Mucosa of stomach (tissue), 1 donor: ENCODE results near the gene CAMSAP1.
"Not testable (repeated sequence)": the region's sequence is repeated elsewhere in the genome, so short reads cannot be mapped to it uniquely, and the experiment has no call there.

Experiments
- H3K27me3 ChIP-seq: one replicate; pipeline ENCODE4 v1.7.0; 2013; ENCODE audit warnings: mild to moderate bottlenecking, low read length; ENCODE audit not compliant: control insufficient read depth, insufficient read depth
- H3K36me3 ChIP-seq: one replicate; pipeline ENCODE4 v1.7.0; 2013; ENCODE audit warnings: low read length; ENCODE audit not compliant: control insufficient read depth, insufficient read depth
- H3K4me1 ChIP-seq: one replicate; pipeline ENCODE4 v1.7.0; 2013; ENCODE audit warnings: mild to moderate bottlenecking, low read length; ENCODE audit not compliant: control insufficient read depth, insufficient read depth
- H3K4me3 ChIP-seq: one replicate; pipeline ENCODE4 v1.7.0; 2013; ENCODE audit warnings: low read length
- H3K9ac ChIP-seq: one replicate; pipeline ENCODE4 v1.7.0; 2013; ENCODE audit warnings: mild to moderate bottlenecking, low read length, moderate library complexity
- H3K9me3 ChIP-seq: one replicate; pipeline ENCODE4 v1.7.0; 2013; ENCODE audit warnings: mild to moderate bottlenecking, low read length, moderate library complexity; ENCODE audit not compliant: control insufficient read depth
- donor health status: Pancreatic carcinoma.

CAMSAP1 gene

GRCh38 chr9:135898634-135899407, 8.5 kb downstream of the CAMSAP1 start:
- Histone ChIP-seq H3K36me3 (no peaks in the 10 kb centered on the region), H3K27me3 (no peaks in the 10 kb centered on the region), H3K9ac (no peak overlapping the region), H3K4me3 (no peak overlapping the region), H3K9me3 (no peaks in the 10 kb centered on the region), H3K4me1 (no peaks in the 10 kb centered on the region)

DNA sequence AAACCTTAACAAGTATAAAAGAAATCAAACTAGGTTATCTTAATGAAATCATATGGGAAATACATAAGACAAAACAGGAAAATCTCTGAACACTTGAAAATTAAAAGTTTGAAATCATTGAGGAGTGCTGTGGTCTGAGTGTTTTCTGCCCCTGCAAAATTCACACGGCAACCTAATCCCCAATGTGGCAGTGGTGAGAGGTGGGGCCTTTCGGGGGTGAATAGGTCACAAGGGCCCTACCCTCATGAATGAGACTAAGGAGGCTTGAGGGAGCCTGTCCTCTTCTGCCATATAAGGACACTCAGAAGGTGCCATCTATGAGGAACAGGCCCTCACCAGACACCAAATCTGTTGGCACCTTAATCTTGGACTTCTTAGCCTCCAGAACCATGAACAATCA, 10.7 kb downstream of the CAMSAP1 start:
- no peak overlapping the region for H3K9ac ChIP-seq
- H3K9me3 ChIP-seq: no peaks in the 10 kb centered on the region
- no peak overlapping the region for H3K4me3 ChIP-seq
- H3K4me1 ChIP-seq: no peaks in the 10 kb centered on the region
- no peaks in the 10 kb centered on the region for H3K27me3 ChIP-seq
- H3K36me3 ChIP-seq: no peaks in the 10 kb centered on the region

GRCh38 chr9:135896205-135896604, 11.1 kb downstream of the CAMSAP1 start:
- Histone ChIP-seq H3K9ac (no peak overlapping the region), H3K4me3 (no peak overlapping the region), H3K4me1 (no peaks in the 10 kb centered on the region), H3K36me3 (no peaks in the 10 kb centered on the region), H3K27me3 (no peaks in the 10 kb centered on the region), H3K9me3 (no peaks in the 10 kb centered on the region)

DNA sequence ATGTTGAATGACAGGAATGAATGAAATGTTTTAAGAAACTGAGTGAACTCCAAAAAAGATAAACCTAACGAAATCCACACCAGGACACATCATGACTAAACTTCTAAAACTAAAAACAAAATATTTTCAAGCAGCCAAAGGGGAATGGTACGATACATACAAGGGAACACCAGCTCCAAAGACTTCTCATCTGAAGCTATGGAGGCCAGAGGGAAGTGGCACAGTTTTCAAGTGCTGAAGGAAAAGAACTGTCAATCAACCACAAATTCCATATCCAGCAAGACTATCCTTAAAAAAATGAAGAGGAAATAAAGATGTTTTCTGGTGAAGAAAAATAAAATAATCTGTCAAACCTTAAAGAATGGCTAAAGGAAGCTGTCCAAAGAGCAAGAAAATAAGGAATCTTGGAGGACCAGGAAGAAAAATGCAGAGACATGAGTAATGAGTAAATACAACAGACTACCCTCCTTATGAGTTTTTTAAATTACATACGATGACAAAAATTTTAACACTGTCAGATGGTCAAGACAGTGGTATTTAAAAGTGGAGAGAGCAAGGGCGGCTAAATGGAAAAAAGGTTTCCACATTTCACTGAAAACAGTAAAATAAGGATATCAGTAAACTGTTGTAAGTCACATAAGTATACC, 12.0 kb downstream of the CAMSAP1 start:
- Histone ChIP-seq H3K27me3 (no peaks in the 10 kb centered on the region), H3K4me1 (no peaks in the 10 kb centered on the region), H3K9me3 (no peaks in the 10 kb centered on the region), H3K4me3 (no peak overlapping the region), H3K36me3 (no peaks in the 10 kb centered on the region), H3K9ac (no peak overlapping the region)

GRCh38 chr9:135893104-135893503, 14.2 kb downstream of the CAMSAP1 start:
- Histone ChIP-seq H3K4me3 (no peak overlapping the region), H3K4me1 (no peaks in the 10 kb centered on the region), H3K27me3 (no peaks in the 10 kb centered on the region)

DNA sequence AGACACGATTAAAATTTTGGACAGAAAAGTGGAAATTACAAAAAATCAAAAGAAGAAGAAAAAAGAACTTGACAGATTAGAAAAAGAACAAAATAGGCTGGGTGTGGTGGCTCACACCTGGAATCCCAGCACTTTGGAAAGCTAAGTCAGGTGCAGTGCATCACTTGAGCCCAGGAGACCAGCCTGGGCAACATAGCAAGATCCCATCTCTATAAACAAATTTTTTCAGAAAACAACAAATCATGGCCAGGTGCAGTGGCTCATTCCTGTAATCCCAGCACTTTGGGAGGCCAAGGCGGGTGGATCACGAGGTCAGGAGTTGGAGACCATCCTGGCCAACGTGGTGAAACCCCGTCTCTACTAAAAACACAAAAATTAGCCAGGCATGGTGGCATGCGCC, 15.0 kb downstream of the CAMSAP1 start:
- not testable (repeated sequence) for H3K4me1 ChIP-seq, H3K36me3 ChIP-seq, H3K4me3 ChIP-seq, H3K27me3 ChIP-seq, H3K9me3 ChIP-seq, H3K9ac ChIP-seq

More at GRCh38 chr9:135893104-135893503, 14.2 kb downstream of the CAMSAP1 start:
- Histone ChIP-seq H3K9ac (no peak overlapping the region), H3K9me3 (no peaks in the 10 kb centered on the region), H3K36me3 (no peaks in the 10 kb centered on the region)

DNA sequence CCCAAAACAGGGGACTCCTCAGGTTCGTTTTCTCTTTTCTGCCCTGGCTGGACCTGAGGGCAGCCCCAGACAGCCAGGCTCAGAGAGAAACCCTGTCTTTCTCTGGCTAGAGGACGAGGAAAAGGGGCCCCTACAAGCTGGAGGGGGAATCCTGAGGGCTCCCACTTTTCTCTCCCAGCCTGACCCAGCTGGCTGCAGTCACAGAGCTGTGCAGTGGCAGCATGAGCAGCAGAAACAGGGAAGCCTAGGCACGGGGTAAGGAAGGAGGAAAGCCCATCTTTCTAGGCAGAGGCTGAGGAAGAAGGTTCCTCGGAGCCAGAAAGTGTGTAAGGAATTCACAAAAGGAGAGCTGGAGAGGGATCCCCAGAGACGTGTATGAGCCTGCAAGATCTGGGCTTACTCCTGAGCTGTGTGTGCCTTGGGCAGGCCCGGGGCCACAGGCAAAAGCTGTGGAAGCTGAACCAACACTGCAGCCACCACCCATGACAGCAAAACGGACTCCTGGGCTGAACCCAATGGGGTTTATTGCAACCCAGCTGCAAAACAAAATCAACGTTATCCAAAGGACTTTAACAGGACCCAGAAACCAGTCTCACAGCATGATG, 16.2 kb downstream of the CAMSAP1 start:
- Histone ChIP-seq H3K27me3 (no peaks in the 10 kb centered on the region), H3K36me3 (no peaks in the 10 kb centered on the region), H3K4me1 (peaks cover 14% of the 10 kb centered on the region), H3K9me3 (no peaks in the 10 kb centered on the region), H3K9ac (no peak overlapping the region), H3K4me3 (no peak overlapping the region)

GRCh38 chr9:135890190-135891026, 16.9 kb downstream of the CAMSAP1 start:
- H3K27me3 ChIP-seq: no peaks in the 10 kb centered on the region
- no peak overlapping the region for H3K4me3 ChIP-seq
- peaks cover 15% of the 10 kb centered on the region for H3K4me1 ChIP-seq
- H3K9ac ChIP-seq: no peak overlapping the region
- no peaks in the 10 kb centered on the region for H3K36me3 ChIP-seq
- H3K9me3 ChIP-seq: no peaks in the 10 kb centered on the region

DNA sequence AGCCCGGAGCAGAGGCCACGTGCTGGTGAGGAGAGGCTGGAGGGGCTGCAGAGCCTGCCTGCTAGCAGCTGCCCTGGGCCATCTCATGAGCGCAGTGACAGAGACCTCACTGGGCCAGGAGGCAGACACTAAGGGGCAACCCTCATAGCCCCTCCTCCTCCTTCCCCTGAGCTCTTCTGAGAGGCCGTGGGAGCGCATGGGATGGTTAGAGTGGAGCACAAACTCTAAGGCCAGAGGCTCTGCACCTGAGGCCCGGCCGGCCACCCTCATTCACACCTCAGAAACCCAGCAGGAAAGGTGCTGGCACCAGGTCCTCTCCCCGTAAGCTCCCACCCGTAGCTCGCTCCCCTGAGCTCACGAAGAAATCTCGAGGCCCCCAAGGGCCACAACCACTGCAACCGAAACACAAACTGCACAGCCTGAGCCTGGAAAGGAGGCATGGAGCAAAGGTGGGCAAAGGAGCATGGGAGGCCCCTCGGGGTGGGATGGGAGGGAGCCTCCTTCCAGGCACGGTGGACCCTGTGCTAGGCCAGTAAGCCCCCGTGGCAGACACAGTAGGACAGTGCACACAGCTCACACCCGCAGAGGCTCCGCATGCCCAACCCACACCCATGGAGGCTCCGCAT, 17.7 kb downstream of the CAMSAP1 start:
- Histone ChIP-seq H3K27me3 (no peaks in the 10 kb centered on the region), H3K9ac (no peak overlapping the region), H3K4me1 (peaks cover 22% of the 10 kb centered on the region), H3K9me3 (no peaks in the 10 kb centered on the region), H3K4me3 (no peak overlapping the region), H3K36me3 (no peaks in the 10 kb centered on the region)

DNA sequence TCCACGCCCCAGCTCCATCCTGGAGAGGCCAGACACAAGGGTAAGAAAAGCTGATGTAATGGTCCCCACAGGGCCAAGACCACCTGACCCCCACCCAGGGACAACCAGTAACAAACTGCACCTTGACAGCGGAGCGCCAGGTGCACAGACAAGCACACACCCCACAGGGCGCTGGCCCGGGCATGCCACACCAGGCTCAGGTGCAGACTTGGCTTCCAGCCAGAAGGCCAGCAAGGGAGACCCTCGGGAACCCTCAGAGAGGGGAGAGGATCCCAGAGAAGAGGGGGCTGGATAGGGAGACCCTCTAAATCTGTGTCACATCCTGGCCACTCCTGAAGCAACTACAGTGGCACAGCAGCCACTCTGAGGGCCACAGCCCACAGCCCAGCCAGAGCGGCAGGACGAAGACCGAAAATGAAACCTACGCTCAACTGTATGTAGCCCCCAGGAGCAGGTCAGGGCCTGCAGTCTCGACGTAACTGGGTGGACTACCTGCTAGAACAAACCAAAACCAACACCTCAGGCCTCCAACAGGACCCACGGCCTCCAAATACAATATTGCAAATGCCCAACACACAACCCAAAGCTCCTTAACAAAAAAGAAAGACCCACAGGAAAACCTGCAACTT, 18.5 kb downstream of the CAMSAP1 start:
- Histone ChIP-seq H3K36me3 (no peaks in the 10 kb centered on the region), H3K9ac (no peak overlapping the region), H3K4me3 (no peak overlapping the region), H3K9me3 (no peaks in the 10 kb centered on the region), H3K27me3 (no peaks in the 10 kb centered on the region), H3K4me1 (peaks cover 24% of the 10 kb centered on the region)

GRCh38 chr9:135888126-135888765, 19.1 kb downstream of the CAMSAP1 start:
- Histone ChIP-seq H3K9ac (no peak overlapping the region), H3K36me3 (no peaks in the 10 kb centered on the region), H3K4me3 (no peak overlapping the region), H3K4me1 (peaks cover 24% of the 10 kb centered on the region), H3K9me3 (no peaks in the 10 kb centered on the region), H3K27me3 (no peaks in the 10 kb centered on the region)
